Karpas-422 (cell line): ENCODE measurements around the gene RNF208. TPM values are rescaled to one million over a fixed set of nuclear protein-coding genes. Genes with fewer than 3 reads are reported as not detected.
"Not testable (repeated sequence)": the region's sequence is repeated elsewhere in the genome, so short reads cannot be mapped to it uniquely, and the experiment has no call there.

Source experiments
- DNase-seq: peaks from one replicate; pipeline ENCODE4 v3.0.0-alpha.2; 2015
- H2AFZ ChIP-seq: fragments of 200-600 bp; sonication (generic); 2 replicates; pipeline ENCODE4 v1.6.1; 2014; ENCODE audit warnings: antibody characterized with exemption, low read length, mixed read lengths
- H3K27ac ChIP-seq: fragments of 200-600 bp; sonication (generic); 2 replicates; pipeline ENCODE4 v1.5.1; 2014; ENCODE audit warnings: mild to moderate bottlenecking, low read length, moderate library complexity
- H3K27me3 ChIP-seq: fragments of 200-600 bp; sonication (generic); 2 replicates; pipeline ENCODE4 v1.6.1; 2014; ENCODE audit warnings: low read length, mixed read lengths
- H3K36me3 ChIP-seq: fragments of 200-600 bp; sonication (generic); 2 replicates; pipeline ENCODE4 v1.6.1; 2014; ENCODE audit warnings: low read length, mixed read lengths; ENCODE audit not compliant: insufficient read depth
- H3K4me1 ChIP-seq: fragments of 200-600 bp; sonication (generic); 2 replicates; pipeline ENCODE4 v1.6.1; 2014; ENCODE audit warnings: mild to moderate bottlenecking, low read length, mixed read lengths
- H3K4me2 ChIP-seq: fragments of 200-600 bp; sonication (generic); 2 replicates; pipeline ENCODE4 v1.6.1; 2014; ENCODE audit warnings: low read length, low read depth, mild to moderate bottlenecking; ENCODE audit not compliant: poor library complexity, severe bottlenecking
- H3K4me3 ChIP-seq: fragments of 200-600 bp; sonication (generic); 2 replicates; pipeline ENCODE4 v1.5.1; 2014; ENCODE audit warnings: mild to moderate bottlenecking, antibody characterized with exemption, low read length, mixed read lengths
- H3K79me2 ChIP-seq: fragments of 200-600 bp; sonication (generic); 2 replicates; pipeline ENCODE4 v1.6.1; 2014; ENCODE audit warnings: mild to moderate bottlenecking, low read length, mixed read lengths
- H3K9ac ChIP-seq: fragments of 200-600 bp; sonication (generic); 2 replicates; pipeline ENCODE4 v1.6.0; 2014; ENCODE audit warnings: low read length
- H3K9me2 ChIP-seq: fragments of 200-600 bp; sonication (generic), shearing (Covaris generic); replicated peaks from 2 replicates; pipeline ENCODE4 v1.6.0; 2014; ENCODE audit warnings: mild to moderate bottlenecking, low read length, moderate library complexity; ENCODE audit not compliant: insufficient read depth
- H3K9me3 ChIP-seq: fragments of 300-700, 200-600 bp; sonication (generic); 2 replicates; pipeline ENCODE4 v1.6.1; 2014; ENCODE audit warnings: low read length, mixed read lengths
- H4K20me1 ChIP-seq: fragments of 200-600 bp; sonication (generic); 2 replicates; pipeline ENCODE4 v1.6.1; 2014; ENCODE audit warnings: mild to moderate bottlenecking, antibody characterized with exemption, low read length, low read depth; ENCODE audit not compliant: insufficient read depth
- total RNA-seq: library from RNA; depleted of rRNA; stranded (reverse); fragments of >200 nt; shearing (Covaris generic); gene quantifications from 2 replicates; pipeline ENCODE4 v1.2.3, GENCODE V29; 2014; ENCODE audit warnings: low replicate concordance

Gene RNF208
- total RNA-seq, 1 experiment from 2014 or later = 0.26 TPM

- Histone ChIP-seq H4K20me1 (peaks cover 30% of the 10 kb centered on the region), H3K36me3 (peaks cover 17% of the 10 kb centered on the region), H3K4me1 (peaks cover 23% of the 10 kb centered on the region)
- H3K27ac ChIP-seq, H2AFZ ChIP-seq, H3K4me2 ChIP-seq, H3K79me2 ChIP-seq, H3K27me3 ChIP-seq, H3K4me3 ChIP-seq, H3K9me3 ChIP-seq, DNase-seq, H3K9ac ChIP-seq, H3K9me2 ChIP-seq: not testable (repeated sequence)
These were observed 21.2 kb upstream of the RNF208 start for GRCh38 chr9:137243266-137243625.

- Histone ChIP-seq H3K79me2 (0 out of 2 replicates have a peak, but pooled peaks cover 5% of the 10 kb centered on the region), H3K9me2 (no peaks in the 10 kb centered on the region), H3K9ac (peak overlapping the region; percentile 97), H3K4me3 (peak overlapping the region; percentile 98), H3K4me1 (peaks cover 31% of the 10 kb centered on the region), H2AFZ (no peak overlapping the region), H3K27me3 (no peaks in the 10 kb centered on the region), H3K36me3 (peaks cover 17% of the 10 kb centered on the region), H4K20me1 (peaks cover 36% of the 10 kb centered on the region), H3K27ac (no peak overlapping the region), H3K4me2 (peak overlapping the region; percentile 98), H3K9me3 (no peaks in the 10 kb centered on the region)
- DNase-seq = no peak
These were observed 20.5 kb upstream of the RNF208 start for GRCh38 chr9:137242269-137243203.

GRCh38 chr9:137241490-137242268 lies 19.6 kb upstream of the RNF208 start:
- H3K9ac ChIP-seq = peak overlapping the region; percentile 97
- H4K20me1 ChIP-seq = peaks cover 38% of the 10 kb centered on the region
- peak; percentile 64 for DNase-seq

GRCh38 chr9:137240841-137241489 lies 18.9 kb upstream of the RNF208 start, which contains the start of gene TUBB4B:
Gene TUBB4B (plus strand): TSS chr9:137241287. CDS start chr9:137241361, 74 bp downstream.
- Histone ChIP-seq H3K27ac (peak within 1 kb of the TSS; percentile 88), H3K27me3 (no peaks in the 10 kb centered on the region), H3K4me3 (peak within 1 kb of the TSS; percentile 98), H3K4me1 (peaks cover 45% of the 10 kb centered on the region), H3K9me2 (no peaks in the 10 kb centered on the region), H3K36me3 (peaks cover 17% of the 10 kb centered on the region), H4K20me1 (peaks cover 40% of the 10 kb centered on the region), H3K4me2 (peak within 1 kb of the TSS; percentile 98), H3K79me2 (0 out of 2 replicates have a peak, but pooled peaks cover 5% of the 10 kb centered on the region), H2AFZ (peak within 1 kb of the TSS; percentile 77), H3K9me3 (no peaks in the 10 kb centered on the region), H3K9ac (peak within 1 kb of the TSS; percentile 97)
- peak; percentile 100 for DNase-seq

More at GRCh38 chr9:137241490-137242268, 19.6 kb upstream of the RNF208 start:
- Histone ChIP-seq H3K4me3 (peak overlapping the region; percentile 98), H3K27ac (no peak overlapping the region), H3K27me3 (no peaks in the 10 kb centered on the region), H3K9me3 (no peaks in the 10 kb centered on the region), H2AFZ (no peak overlapping the region), H3K9me2 (no peaks in the 10 kb centered on the region), H3K79me2 (0 out of 2 replicates have a peak, but pooled peaks cover 5% of the 10 kb centered on the region), H3K4me1 (peaks cover 39% of the 10 kb centered on the region), H3K4me2 (peak overlapping the region; percentile 98), H3K36me3 (peaks cover 17% of the 10 kb centered on the region)

GRCh38 chr9:137240318-137240840 lies 18.3 kb upstream of the RNF208 start:
- DNase-seq = peak; percentile 88
- no peaks in the 10 kb centered on the region for H3K9me2 ChIP-seq
- peak overlapping the region; percentile 98 for H3K4me2 ChIP-seq
- peaks cover 51% of the 10 kb centered on the region for H3K4me1 ChIP-seq
- no peaks in the 10 kb centered on the region for H3K27me3 ChIP-seq
- peaks cover 46% of the 10 kb centered on the region for H4K20me1 ChIP-seq
- H3K79me2 ChIP-seq = 0 out of 2 replicates have a peak, but pooled peaks cover 5% of the 10 kb centered on the region
- no peaks in the 10 kb centered on the region for H3K9me3 ChIP-seq
- peak overlapping the region; percentile 77 for H2AFZ ChIP-seq
- peak overlapping the region; percentile 88 for H3K27ac ChIP-seq
- peaks cover 17% of the 10 kb centered on the region for H3K36me3 ChIP-seq
- peak overlapping the region; percentile 85 for H3K4me3 ChIP-seq
- peak overlapping the region; percentile 97 for H3K9ac ChIP-seq

- peak overlapping the region; percentile 77 for H2AFZ ChIP-seq
These were observed 17.6 kb upstream of the RNF208 start for GRCh38 chr9:137239541-137240200.

More at GRCh38 chr9:137239541-137240200, 17.6 kb upstream of the RNF208 start:
- Histone ChIP-seq H3K4me2 (peak overlapping the region; percentile 98), H3K4me1 (peaks cover 58% of the 10 kb centered on the region), H4K20me1 (peaks cover 53% of the 10 kb centered on the region), H3K27ac (peak overlapping the region; percentile 88), H3K36me3 (peaks cover 17% of the 10 kb centered on the region), H3K9ac (peak overlapping the region; percentile 97), H3K4me3 (peak overlapping the region; percentile 85)
- not testable (repeated sequence) for H3K27me3 ChIP-seq, H3K9me3 ChIP-seq, H3K9me2 ChIP-seq, DNase-seq, H3K79me2 ChIP-seq
